Heart left ventricle (tissue), 16 donors: ENCODE results near the gene C17orf67. TPM values are rescaled to one million over a fixed set of nuclear protein-coding genes. Genes with fewer than 3 reads are reported as not detected.

Source experiments
- ATAC-seq, 4 donors: fragments of 200-7000 bp; cut with Tn5 transposase; one replicate each; pipeline ENCODE4 v1.9.1; 2020 to 2022; ENCODE audit warnings: moderate library complexity in 4 of 4, mild to moderate bottlenecking in 3 of 4, moderate number of reproducible peaks in 1 of 4
- DNase-seq, 5 donors: peaks; one replicate each; pipeline ENCODE4 v3.0.0-alpha.2; 2020
- H3K27ac ChIP-seq, 12 donors: fragments of 200-600 bp; sonication (generic) in 4 of 12; one replicate each; pipeline versions ENCODE4 v1.5.0 to v1.8.0; 2016 to 2022; ENCODE audit warnings: mild to moderate bottlenecking in 2 of 12
- H3K27me3 ChIP-seq, 9 donors: fragments of 200-600 bp; sonication (generic) in 2 of 9; one replicate each; pipeline versions ENCODE4 v1.5.1 to v1.8.0; 2016 to 2022; ENCODE audit warnings: mild to moderate bottlenecking in 3 of 9
- H3K36me3 ChIP-seq, 9 donors: fragments of 200-600 bp; sonication (generic) in 2 of 9; one replicate each; pipeline versions ENCODE4 v1.5.0 to v1.8.0; 2018 to 2022; ENCODE audit warnings: mild to moderate bottlenecking in 2 of 9
- H3K4me1 ChIP-seq, 12 donors: fragments of 200-600 bp; sonication (generic) in 4 of 12; one replicate each; pipeline versions ENCODE4 v1.5.0 to v1.8.0; 2016 to 2022; ENCODE audit warnings: mild to moderate bottlenecking in 3 of 12
- H3K4me3 ChIP-seq, 12 donors: fragments of 200-600 bp; sonication (generic) in 4 of 12; one replicate each; pipeline versions ENCODE4 v1.5.0 to v1.8.0; 2017 to 2022; ENCODE audit warnings: mild to moderate bottlenecking in 9 of 12, moderate library complexity in 4 of 12
- H3K9me3 ChIP-seq, 12 donors: fragments of 200-600 bp; sonication (generic) in 4 of 12; one replicate each; pipeline versions ENCODE4 v1.5.0 to v1.8.0; 2016 to 2022; ENCODE audit warnings: mild to moderate bottlenecking in 1 of 12
- POLR2A ChIP-seq, 2 donors: fragments of 450-650 bp; IDR thresholded peaks; one replicate each; pipeline ENCODE4 v1.6.1; 2017; ENCODE audit warnings: antibody characterized with exemption in 2 of 2, mild to moderate bottlenecking in 2 of 2, moderate library complexity in 2 of 2
- WGBS, 4 donors: extraction: QIAGEN DNeasy Blood & Tissue Kit in 2 of 4; methylation state at CpG; one replicate each; pipeline versions ENCODE4 v1.1.5 to v1.1.7; 2013 to 2018; 5-methylcytosine and 5-hydroxymethylcytosine counted together
- intact Hi-C, 10 donors: fragments of 100-400 bp; cut with DNase I; formaldehyde crosslinking; loops; one replicate each; pipeline versions ENCODE4 v1.11.1 to v1.14.2; 2022
- polyA plus RNA-seq, 2 donors: library from polyadenylated mRNA; stranded (reverse); fragments of 200-250 nt; gene quantifications; one replicate each; pipeline ENCODE4 v1.2.3, GENCODE V29; 2013
- total RNA-seq, 9 donors: library from RNA; depleted of rRNA in 2 of 9; stranded (reverse); fragments of >200 nt in 2 of 9; fragmentation: NEBNext Ultra II Directional in 3 of 9; extraction: Animal tissue kit (Norgen Biotek cat#: 25700) in 3 of 9; gene quantifications; one replicate each; pipeline versions ENCODE4 v1.1.0 to v1.2.4, GENCODE V29; 2016 to 2023
- TF ChIP-seq, protein P1 (sequence below), 12 donors: fragments of 200-600 bp; sonication (generic) in 4 of 12; IDR thresholded peaks; one replicate each; pipeline versions ENCODE4 v1.5.0 to v1.8.0; 2018 to 2022; ENCODE audit warnings: antibody characterized with exemption in 12 of 12, mild to moderate bottlenecking in 5 of 12
- donor health status: ischemic (EF 13 %, LVEDD 7.1; RV severe dilation, severe dysfunction).
- donor health status: healthy with polysubstance abuse.
- donor health status: DM: no; HTN: yes; CAD: no.
- donor health status: DM: no; HTN: no; CAD: no.
- donor health status: ischemic (EF 25% LVEDD 6.9; RV normal size, moderate dysfunction).
- donor health status: ischemic (EF 25% LVEDD 5.7; RV mildly dilated, moderate dysfunction).
- donor health status: healthy.
- donor health status: DM: yes; HTN: yes; CAD: no.
- donor health status: ischemic (EF 35%, LVEDD 5.7; RV mildly dilated, moderate dysfunction).
- donor health status: nonischemic (EF 11% LVEDD 7.7; RV severe dilation, severe dysfunction).
- donor health status: DM: yes; HTN: yes; CAD: no.
- donor health status: PGD.
- donor health status: ischemic (EF 29% LVEDD 5.4; RV normal size, mild dysfunction).
- donor health status: nonischemic (EF 23%, LVEDD 6.1; RV moderate dilation, normal function).

The C17orf67 gene
- total and polyA plus RNA-seq, 11 donors = 0.14 to 1.1 (median 0.45) TPM

DNA sequence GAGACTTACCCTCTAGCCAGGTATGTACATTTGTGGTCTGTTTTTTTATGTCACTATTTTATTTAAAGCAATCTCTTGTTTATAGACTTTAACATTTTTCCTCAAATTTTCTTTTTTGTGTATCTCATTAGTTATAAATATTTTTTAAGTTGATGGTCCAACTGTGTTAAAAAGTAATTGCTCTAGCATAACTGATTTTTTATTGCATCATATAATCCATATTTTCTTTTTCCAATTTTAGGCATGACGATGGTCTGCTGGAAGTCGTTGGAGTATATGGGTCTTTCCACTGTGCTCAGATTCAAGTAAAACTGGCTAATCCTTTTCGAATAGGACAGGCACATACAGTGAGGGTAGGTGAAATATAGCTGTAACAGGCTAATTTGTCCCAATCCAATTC, 28.2 kb upstream of the C17orf67 start:
- H3K27me3 ChIP-seq = no peaks in the 10 kb centered on the region
- H3K27ac ChIP-seq = no peak overlapping the region
- no peaks in the 10 kb centered on the region for H3K4me1 ChIP-seq
- peaks cover 0 to 90% (median 59%) of the 10 kb centered on the region in 9 donors for H3K36me3 ChIP-seq
- H3K9me3 ChIP-seq = no peaks in the 10 kb centered on the region
- TF ChIP-seq, protein P1, sequence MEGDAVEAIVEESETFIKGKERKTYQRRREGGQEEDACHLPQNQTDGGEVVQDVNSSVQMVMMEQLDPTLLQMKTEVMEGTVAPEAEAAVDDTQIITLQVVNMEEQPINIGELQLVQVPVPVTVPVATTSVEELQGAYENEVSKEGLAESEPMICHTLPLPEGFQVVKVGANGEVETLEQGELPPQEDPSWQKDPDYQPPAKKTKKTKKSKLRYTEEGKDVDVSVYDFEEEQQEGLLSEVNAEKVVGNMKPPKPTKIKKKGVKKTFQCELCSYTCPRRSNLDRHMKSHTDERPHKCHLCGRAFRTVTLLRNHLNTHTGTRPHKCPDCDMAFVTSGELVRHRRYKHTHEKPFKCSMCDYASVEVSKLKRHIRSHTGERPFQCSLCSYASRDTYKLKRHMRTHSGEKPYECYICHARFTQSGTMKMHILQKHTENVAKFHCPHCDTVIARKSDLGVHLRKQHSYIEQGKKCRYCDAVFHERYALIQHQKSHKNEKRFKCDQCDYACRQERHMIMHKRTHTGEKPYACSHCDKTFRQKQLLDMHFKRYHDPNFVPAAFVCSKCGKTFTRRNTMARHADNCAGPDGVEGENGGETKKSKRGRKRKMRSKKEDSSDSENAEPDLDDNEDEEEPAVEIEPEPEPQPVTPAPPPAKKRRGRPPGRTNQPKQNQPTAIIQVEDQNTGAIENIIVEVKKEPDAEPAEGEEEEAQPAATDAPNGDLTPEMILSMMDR (IDR thresholded peaks at IDR 0.05) = no peak
- TF ChIP-seq POLR2A (IDR thresholded peaks at IDR 0.05) = no peak
- H3K4me3 ChIP-seq = no peak overlapping the region
- 93 to 97% (median 94%) methylated on average over 3 of the region's 3 CpGs for WGBS, 4 donors
- no peak for ATAC-seq
- DNase-seq = no peak
- intact Hi-C loops = no loop called here

GRCh38 chr17:56851008-56851407, 17.3 kb upstream of the C17orf67 start:
- no peak for ATAC-seq
- Histone ChIP-seq H3K9me3 (no peaks in the 10 kb centered on the region), H3K27me3 (no peaks in the 10 kb centered on the region), H3K4me3 (no peak overlapping the region), H3K36me3 (peaks cover 0 to 69% (median 48%) of the 10 kb centered on the region in 9 donors), H3K27ac (peak overlapping the region in 5 of 12 donors; percentile 15 to 62 (median 20)), H3K4me1 (peaks cover 0 to 9% (median 0%) of the 10 kb centered on the region in 12 donors)
- WGBS, 4 donors = 56 to 69% (median 66%) methylated on average over 3 of the region's 3 CpGs
- TF ChIP-seq, protein P1 (IDR thresholded peaks at IDR 0.05) = no peak
- no peak for TF ChIP-seq POLR2A (IDR thresholded peaks at IDR 0.05)
- intact Hi-C loops = no loop called here
- DNase-seq = no peak

- no peaks in the 10 kb centered on the region for H3K27me3 ChIP-seq
- 83 to 86% (median 85%) methylated on average over 2 of the region's 2 CpGs for WGBS, 4 donors
- TF ChIP-seq POLR2A (IDR thresholded peaks at IDR 0.05) = no peak
- TF ChIP-seq, protein P1 (IDR thresholded peaks at IDR 0.05) = no peak
- H3K36me3 ChIP-seq = peaks cover 0 to 69% (median 48%) of the 10 kb centered on the region in 9 donors
- no peaks in the 10 kb centered on the region for H3K9me3 ChIP-seq
- no peak for DNase-seq
- peak overlapping the region in 2 of 12 donors; percentile 4 to 62 for H3K27ac ChIP-seq
- no peak overlapping the region for H3K4me3 ChIP-seq
- peaks cover 0 to 9% (median 0%) of the 10 kb centered on the region in 12 donors for H3K4me1 ChIP-seq
- ATAC-seq = no peak
- intact Hi-C loops = no loop called here
Measured at GRCh38 chr17:56850591-56850990, 16.9 kb upstream of the C17orf67 start.

DNA sequence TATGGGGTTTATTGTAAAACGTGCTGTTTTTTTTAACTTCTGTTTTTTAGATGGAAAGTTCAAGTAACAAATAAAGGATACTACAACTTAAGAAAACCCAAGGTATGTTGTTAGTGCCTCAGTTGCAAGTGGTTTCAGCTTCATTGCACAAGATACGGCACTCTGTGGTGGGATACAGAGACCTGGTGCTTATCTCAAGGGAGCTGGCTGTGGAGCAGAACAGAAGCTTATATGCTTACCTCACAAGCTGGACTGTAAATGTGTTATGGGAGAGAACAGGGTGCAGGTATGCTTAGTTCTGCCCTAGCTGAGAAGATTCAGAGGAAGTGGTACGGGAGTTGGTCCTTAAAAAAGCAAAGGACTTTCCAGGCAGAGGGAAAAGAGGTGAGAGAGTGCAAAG, 15.4 kb upstream of the C17orf67 start:
- Histone ChIP-seq H3K27ac (no peak overlapping the region), H3K36me3 (peaks cover 0 to 67% (median 37%) of the 10 kb centered on the region in 9 donors), H3K9me3 (no peaks in the 10 kb centered on the region), H3K4me3 (no peak overlapping the region), H3K27me3 (no peaks in the 10 kb centered on the region), H3K4me1 (peaks cover 0 to 9% (median 0%) of the 10 kb centered on the region in 12 donors)
- ATAC-seq (no peak), DNase-seq (no peak)
- TF ChIP-seq, protein P1 (IDR thresholded peaks at IDR 0.05) = no peak
- no peak for TF ChIP-seq POLR2A (IDR thresholded peaks at IDR 0.05)
- WGBS, 4 donors = 72 to 95% (median 78%) methylated on average over 3 of the region's 3 CpGs
- intact Hi-C loops = no loop called here
